ENCODE results near the gene CST6. TPM values are rescaled to one million over a fixed set of nuclear protein-coding genes. Genes with fewer than 3 reads are reported as not detected.

CST6 gene
- total and polyA plus RNA-seq, 2 of the 4 experiments (the other 2 are of a cell fraction), result 0.54 to 3.0 TPM

DNA sequence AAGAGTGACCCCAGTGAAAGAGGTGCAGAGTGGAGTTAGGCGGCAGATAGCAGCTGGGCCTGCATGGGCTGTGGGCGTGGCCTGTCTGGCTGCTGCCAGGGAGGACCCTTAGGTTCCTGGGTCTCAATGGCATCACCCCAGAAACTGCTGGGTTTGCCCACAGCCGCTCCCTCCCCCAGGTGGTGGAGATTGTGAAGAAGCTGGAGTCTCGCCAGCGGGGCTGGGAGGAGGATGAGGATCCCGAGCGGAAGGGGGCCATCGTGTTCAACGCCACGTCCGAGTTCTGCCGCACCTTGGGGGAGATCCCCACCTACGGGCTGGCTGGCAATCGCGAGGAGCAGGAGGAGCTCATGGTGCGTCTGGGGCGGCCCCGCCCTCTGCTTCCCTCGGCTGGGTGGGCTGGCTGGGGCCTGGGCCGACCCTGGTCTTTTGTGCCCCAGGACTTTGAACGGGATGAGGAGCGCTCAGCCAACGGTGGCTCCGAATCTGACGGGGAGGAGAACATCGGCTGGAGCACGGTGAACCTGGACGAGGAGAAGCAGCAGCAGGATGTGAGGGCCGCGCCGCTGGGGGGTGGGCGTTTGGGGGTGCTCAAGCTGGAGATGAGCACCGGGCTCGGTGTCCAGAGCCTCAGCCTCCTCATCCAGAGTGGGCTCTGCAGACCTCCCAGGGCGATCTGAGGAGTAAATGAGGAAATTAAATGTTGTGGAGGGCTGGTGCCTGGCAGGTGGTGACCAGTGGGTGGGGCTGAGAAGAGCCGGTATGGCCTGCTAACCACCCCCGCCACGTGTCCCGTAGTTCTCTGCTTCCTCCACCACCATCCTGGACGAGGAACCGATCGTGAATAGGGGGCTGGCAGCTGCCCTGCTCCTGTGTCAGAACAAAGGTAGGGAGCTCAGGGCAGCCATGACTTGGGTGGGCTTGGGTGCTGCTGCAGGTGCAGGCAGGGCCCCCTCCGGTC, 35.3 kb upstream of the CST6 start:
- Histone ChIP-seq H4K20me1 (ENCODE audit: insufficient read depth, low read length) (no peaks in the 10 kb centered on the region), H2AFZ (replicated peaks; ENCODE audit: low read length, poor library complexity) (no peak overlapping the region), H2BK120ac (ENCODE audit: low read depth, low read length) (no peak overlapping the region), H3K36me3 (ENCODE audit: control insufficient read depth, insufficient read depth, low read length) (peaks cover 40% of the 10 kb centered on the region), H3K18ac (ENCODE audit: low read depth, low read length) (no peak overlapping the region), H2BK5ac (ENCODE audit: low read depth, low read length, poor library complexity, severe bottlenecking) (no peak overlapping the region), H4K91ac (ENCODE audit: insufficient read depth, low read depth, low read length) (no peak overlapping the region), H2BK15ac (ENCODE audit: low read depth, low read length) (no peak overlapping the region), H3K23ac (ENCODE audit: low read depth, low read length) (no peak overlapping the region), H3K9me1 (ENCODE audit: insufficient read depth, low read length) (no peaks in the 10 kb centered on the region), H3K4me2 (ENCODE audit: low read depth, low read length) (no peak overlapping the region), H2AK5ac (ENCODE audit: low read depth, low read length) (no peak overlapping the region), H3K79me1 (ENCODE audit: low read depth in 1 of 2, low read length in 2 of 2) (peaks cover 0 to 20% of the 10 kb centered on the region in 2 experiments; a peak in 2 of 4 replicates), H3K56ac (ENCODE audit: extremely low read depth, insufficient read depth, low read length) (no peak overlapping the region), H4K5ac (ENCODE audit: low read depth, low read length) (no peak overlapping the region), H2BK20ac (ENCODE audit: low read depth, low read length) (no peak overlapping the region), H3K4ac (ENCODE audit: low read depth, low read length) (no peak overlapping the region), H3K27me3 (ENCODE audit: control insufficient read depth, insufficient read depth, low read length) (no peaks in the 10 kb centered on the region), H3K14ac (replicated peaks; ENCODE audit: low read depth, low read length) (no peak overlapping the region), H3K4me3 (ENCODE audit: insufficient read depth, low read depth, low read length) (no peak overlapping the region), H2AK9ac (replicated peaks; ENCODE audit: low read depth, low read length, poor library complexity) (peak overlapping the region; percentile 37), H3K27ac (ENCODE audit: insufficient read depth, low read length) (no peak overlapping the region), H3K4me1 (ENCODE audit: control insufficient read depth, insufficient read depth, low read length) (0 out of 2 replicates have a peak, but pooled peaks cover 2% of the 10 kb centered on the region), H4K8ac (ENCODE audit: low read depth in 2 of 2, low read length in 2 of 2) (no peak overlapping the region), H3K9me3 (ENCODE audit: control insufficient read depth, insufficient read depth, low read length) (no peaks in the 10 kb centered on the region), H3K9ac (ENCODE audit: low read depth, low read length) (no peak overlapping the region)
- dilution Hi-C loops (cut with HindIII; ENCODE audit: low sequenced_read_pairs, unreplicated experiment) (no loop called here), intact Hi-C loops (cut with micrococcal nuclease) (no loop called here), in situ Hi-C loops (cut with MboI; ENCODE audit: low sequenced_read_pairs) (no loop called here)
- WGBS, 2 experiments (ENCODE audit: extremely low coverage in 2 of 2, insufficient read length in 1 of 2), result 89% methylated on average over 25 of the region's 43 CpGs; no CpG with 5 or more reads in 1 of the 2 experiments
- ChIA-PET POLR2A (ENCODE audit: unreplicated experiment) (no interaction called here), CTCF (interaction anchor here (0.6 kb wide), 1 partner anchor 46 kb away, joined by 3 read pairs; no protein-coding TSS in a partner anchor)
- TF ChIP-seq CEBPB (IDR thresholded peaks at IDR 0.05; ENCODE audit: low read depth, low read length) (no peak), MXI1 (IDR thresholded peaks at IDR 0.05; ENCODE audit: borderline replicate concordance, low read depth, low read length) (no peak), SMC3 (IDR thresholded peaks at IDR 0.05; ENCODE audit: low read depth, low read length) (no peak), POLR2A (IDR thresholded peaks at IDR 0.05; ENCODE audit: low read depth, low read length) (no peak), CHD1 (IDR thresholded peaks at IDR 0.05; ENCODE audit: low read depth, low read length) (no peak), NFE2L2 (IDR thresholded peaks at IDR 0.05; ENCODE audit: low read depth, low read length) (no peak), CTCF (conservative IDR thresholded peaks at IDR 0.05; ENCODE audit: low read depth, low read length) (no peak)
- no TSS peak for BruUV-seq (replicated peaks)
- ATAC-seq (ENCODE audit: low read depth), result no peak
- no peak for DNase-seq

Measured in IMR-90 (cell line).